WTC11 (cell line): Measurements from ENCODE around the gene LTBP3. TPM values are rescaled to one million over a fixed set of nuclear protein-coding genes. Genes with fewer than 3 reads are reported as not detected.

Experiments
- ATAC-seq: fragments of 200-7000 bp; cut with Tn5 transposase; 2 replicates; pipeline ENCODE4 v1.10.0; 2021; ENCODE audit warnings: mild to moderate bottlenecking, moderate library complexity
- Bru-seq: library from RNA; stranded (reverse); fragments of 400-500 nt; gene quantifications from one replicate; lab custom pipeline; 2021; lab: Mats Ljungman, UMichigan
- CTCF ChIA-PET: fragments of 300-600 bp; sonication (Branson Sonifier 250); formaldehyde crosslinking; loops from one replicate; lab custom pipeline; 2021; ENCODE audit warnings: antibody characterized with exemption; lab: Charles Lee
- POLR2A ChIA-PET: fragments of 350-600 bp; sonication (Branson Sonifier 250); formaldehyde crosslinking; loops from one replicate; lab custom pipeline; 2021; ENCODE audit warnings: antibody characterized with exemption; lab: Charles Lee
- DNase-seq: peaks from one replicate; pipeline ENCODE4 v3.0.0; 2021; ENCODE audit warnings: low spot score
- H3K27ac Mint-ChIP-seq: 2 replicates; pipeline ENCODE4 v1.8.0; 2021; ENCODE audit warnings: mixed read lengths
- H3K27me3 Mint-ChIP-seq: 2 replicates; pipeline ENCODE4 v1.8.0; 2021; ENCODE audit warnings: low read depth, mild to moderate bottlenecking, moderate library complexity, mixed read lengths
- H3K36me3 Mint-ChIP-seq: 2 replicates; pipeline ENCODE4 v1.8.0; 2021; ENCODE audit warnings: mixed read lengths
- H3K4me1 Mint-ChIP-seq: 2 replicates; pipeline ENCODE4 v1.8.0; 2022; ENCODE audit warnings: mixed read lengths
- H3K4me3 Mint-ChIP-seq: 2 replicates; pipeline ENCODE4 v1.8.0; 2021; ENCODE audit warnings: mild to moderate bottlenecking, moderate library complexity, mixed read lengths
- H3K9me3 Mint-ChIP-seq: 2 replicates; pipeline ENCODE4 v1.8.0; 2021; ENCODE audit warnings: mixed read lengths
- ELF4 ChIP-seq: sonication (generic); formaldehyde crosslinking; IDR thresholded peaks from 2 replicates; pipeline ENCODE4 v1.8.1; 2022; ENCODE audit warnings: low read depth, mild to moderate bottlenecking, moderate library complexity, missing genetic modification reagents
- ETV6 ChIP-seq: sonication (generic); formaldehyde crosslinking; IDR thresholded peaks from 2 replicates; pipeline ENCODE4 v1.8.1; 2022; ENCODE audit warnings: mild to moderate bottlenecking, missing genetic modification reagents
- NFATC4 ChIP-seq: fragments of 250-450 bp; sonication (Bioruptor Pico); IDR thresholded peaks from 2 replicates; pipeline ENCODE4 v1.9.0; 2021; ENCODE audit warnings: mild to moderate bottlenecking
- NR1H2 ChIP-seq: sonication (generic); formaldehyde crosslinking; IDR thresholded peaks from 2 replicates; pipeline ENCODE4 v1.9.0; 2021; ENCODE audit warnings: mild to moderate bottlenecking, moderate library complexity, missing genetic modification reagents
- SP1 ChIP-seq: sonication (generic); formaldehyde crosslinking; conservative IDR thresholded peaks from 2 replicates; pipeline ENCODE4 v1.8.1; 2022; ENCODE audit warnings: missing genetic modification reagents
- ZNF138 ChIP-seq: sonication (generic); formaldehyde crosslinking; conservative IDR thresholded peaks from 2 replicates; pipeline ENCODE4 v1.8.1; 2022; ENCODE audit warnings: mild to moderate bottlenecking, moderate library complexity, missing genetic modification reagents
- ZNF263 ChIP-seq: sonication (generic); formaldehyde crosslinking; IDR thresholded peaks from 2 replicates; pipeline ENCODE4 v1.8.1; 2022; ENCODE audit warnings: low read depth, mild to moderate bottlenecking, moderate library complexity, missing genetic modification reagents
- ZNF317 ChIP-seq: sonication (generic); formaldehyde crosslinking; IDR thresholded peaks from 2 replicates; pipeline ENCODE4 v1.8.1; 2023; ENCODE audit warnings: low read depth, mild to moderate bottlenecking, moderate library complexity, missing genetic modification reagents, borderline replicate concordance
- ZNF423 ChIP-seq: fragments of 250-450 bp; sonication (Bioruptor Pico); IDR thresholded peaks from 2 replicates; pipeline ENCODE4 v2.1.2; 2022; ENCODE audit warnings: mild to moderate bottlenecking, moderate library complexity
- long read RNA-seq, 3 experiments: library from RNA in 1 of 3; library from capped mRNA in 1 of 3; library from polyadenylated mRNA in 1 of 3; unstranded in 2 of 3; stranded (forward) in 1 of 3; transcript quantifications; one replicate each; pipeline ENCODE4 v2.0.0, GENCODE V29; 2021
- total RNA-seq: library from RNA; stranded (reverse); gene quantifications from 3 replicates; pipeline ENCODE4 v1.2.3, GENCODE V29; 2021
- TF ChIP-seq, protein P1 (sequence below): sonication (generic); formaldehyde crosslinking; IDR thresholded peaks from 2 replicates; pipeline ENCODE4 v1.8.0; 2022; ENCODE audit warnings: mild to moderate bottlenecking, missing genetic modification reagents
- TF ChIP-seq, protein P2 (sequence below): fragments of 250-450 bp; sonication (Bioruptor Pico); IDR thresholded peaks from 2 replicates; pipeline ENCODE4 v1.9.0; 2021; ENCODE audit warnings: mild to moderate bottlenecking
- TF ChIP-seq, protein P3 (sequence below): sonication (generic); formaldehyde crosslinking; IDR thresholded peaks from 2 replicates; pipeline ENCODE4 v1.8.1; 2023; ENCODE audit warnings: mild to moderate bottlenecking, moderate library complexity, missing genetic modification reagents
- TF ChIP-seq, protein P4 (sequence below): sonication (generic); formaldehyde crosslinking; IDR thresholded peaks from 2 replicates; pipeline ENCODE4 v1.8.1; 2022; ENCODE audit warnings: mild to moderate bottlenecking, missing genetic modification reagents, moderate library complexity, borderline replicate concordance
- TF ChIP-seq, protein P5 (sequence below): fragments of 250-450 bp; sonication (Bioruptor Pico); IDR thresholded peaks from 2 replicates; pipeline ENCODE4 v1.9.0; 2021; ENCODE audit warnings: mild to moderate bottlenecking
- TF ChIP-seq, protein P6 (sequence below): fragments of 250-450 bp; sonication (Bioruptor Pico); IDR thresholded peaks from 2 replicates; pipeline ENCODE4 v1.9.0; 2021; ENCODE audit warnings: moderate library complexity, mild to moderate bottlenecking, inconsistent platforms, borderline replicate concordance

LTBP3 gene
- total RNA-seq (15.9 to 23.6 TPM (median 20.7 TPM) in 3 replicates), Bru-seq, nascent RNA (percentile 39 among the genes with signal in this experiment)
- long read RNA-seq, experiment 1, partial matches to known transcripts: 22 of 31 reads
- long read RNA-seq, experiment 1, other reads (novel, unspliced or antisense): 8 of 31 reads
- long read RNA-seq, experiment 2, partial matches to known transcripts: 12 of 20 reads
- long read RNA-seq, experiment 2, other reads (novel, unspliced or antisense): 3 of 20 reads
- long read RNA-seq, experiment 3: 0 reads

DNA sequence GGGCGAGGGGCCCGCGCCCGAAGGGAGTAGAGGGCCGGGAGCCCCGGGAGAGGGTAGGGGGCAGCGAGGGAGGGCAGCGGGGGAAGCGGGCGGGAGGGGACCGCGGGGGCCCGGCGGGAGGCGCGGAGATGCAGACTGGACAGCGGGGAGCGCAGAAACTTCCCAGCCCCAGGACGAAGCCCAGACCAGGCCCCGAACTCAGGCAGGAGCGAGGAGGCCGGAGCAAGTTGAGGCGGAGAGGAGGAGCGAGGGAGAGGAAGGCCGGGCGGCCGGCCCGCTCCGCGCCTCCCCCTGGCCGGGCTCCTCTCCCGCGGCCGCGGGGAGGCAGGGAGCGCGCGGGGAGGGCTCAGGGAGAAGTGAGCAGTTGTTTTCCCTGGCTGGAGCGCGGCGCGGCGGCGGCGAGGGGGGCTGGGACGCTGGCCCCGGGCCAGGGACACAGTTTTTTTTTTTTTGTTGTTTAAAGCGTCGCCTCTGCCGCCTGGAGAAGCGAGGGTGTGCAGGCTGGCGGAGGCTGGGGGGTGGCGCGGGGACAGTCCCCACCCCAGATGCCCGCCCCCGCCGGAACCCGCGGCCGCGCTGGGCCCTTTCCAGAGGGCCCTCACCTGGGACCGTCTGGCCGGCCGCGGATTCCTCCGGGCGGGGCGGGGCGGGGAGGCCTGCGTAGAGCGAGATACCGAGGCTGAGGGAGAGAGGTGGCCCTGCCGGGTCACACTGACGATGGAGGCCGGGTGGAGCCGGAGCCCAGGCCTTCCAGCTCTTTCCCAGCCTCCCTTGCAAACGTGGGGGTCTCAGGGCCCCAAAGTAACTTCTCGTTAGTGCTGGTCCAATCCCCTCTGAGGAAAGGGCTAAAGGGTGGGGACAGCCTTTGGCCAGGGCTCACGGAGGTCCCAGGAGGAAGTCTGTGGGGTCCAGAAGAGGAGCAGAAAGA is at the start of gene LTBP3:
LTBP3 (minus strand) TSS at position 358 of the 928 bp plus-strand sequence. CDS start 400 bp downstream, outside the sequence.
- Mint-ChIP-seq H3K4me1 (peaks cover 50% of the 10 kb centered on the region), H3K27me3 (peaks cover 62% of the 10 kb centered on the region), H3K27ac (peak within 1 kb of the TSS; percentile 33; the same call in 1 of the 2 replicates), H3K9me3 (no peaks in the 10 kb centered on the region), H3K4me3 (peak within 1 kb of the TSS; percentile 69), H3K36me3 (no peaks in the 10 kb centered on the region)
- peak; percentile 60 for DNase-seq
- TF ChIP-seq ZNF317 (CRISPR knock-in tag) (no peak), ETV6 (CRISPR knock-in tag) (no peak), NR1H2 (CRISPR knock-in tag) (no peak), ZNF138 (CRISPR knock-in tag) (no peak), ZNF263 (CRISPR knock-in tag) (0 out of 2 replicates have a peak, but pooled peaks have one; percentile 23), NFATC4 (CRISPR knock-in tag) (no peak)
- TF ChIP-seq, protein P1, sequence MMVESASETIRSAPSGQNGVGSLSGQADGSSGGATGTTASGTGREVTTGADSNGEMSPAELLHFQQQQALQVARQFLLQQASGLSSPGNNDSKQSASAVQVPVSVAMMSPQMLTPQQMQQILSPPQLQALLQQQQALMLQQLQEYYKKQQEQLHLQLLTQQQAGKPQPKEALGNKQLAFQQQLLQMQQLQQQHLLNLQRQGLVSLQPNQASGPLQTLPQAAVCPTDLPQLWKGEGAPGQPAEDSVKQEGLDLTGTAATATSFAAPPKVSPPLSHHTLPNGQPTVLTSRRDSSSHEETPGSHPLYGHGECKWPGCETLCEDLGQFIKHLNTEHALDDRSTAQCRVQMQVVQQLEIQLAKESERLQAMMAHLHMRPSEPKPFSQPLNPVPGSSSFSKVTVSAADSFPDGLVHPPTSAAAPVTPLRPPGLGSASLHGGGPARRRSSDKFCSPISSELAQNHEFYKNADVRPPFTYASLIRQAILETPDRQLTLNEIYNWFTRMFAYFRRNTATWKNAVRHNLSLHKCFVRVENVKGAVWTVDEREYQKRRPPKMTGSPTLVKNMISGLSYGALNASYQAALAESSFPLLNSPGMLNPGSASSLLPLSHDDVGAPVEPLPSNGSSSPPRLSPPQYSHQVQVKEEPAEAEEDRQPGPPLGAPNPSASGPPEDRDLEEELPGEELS (CRISPR knock-in tag): no peak
- TF ChIP-seq, protein P2, sequence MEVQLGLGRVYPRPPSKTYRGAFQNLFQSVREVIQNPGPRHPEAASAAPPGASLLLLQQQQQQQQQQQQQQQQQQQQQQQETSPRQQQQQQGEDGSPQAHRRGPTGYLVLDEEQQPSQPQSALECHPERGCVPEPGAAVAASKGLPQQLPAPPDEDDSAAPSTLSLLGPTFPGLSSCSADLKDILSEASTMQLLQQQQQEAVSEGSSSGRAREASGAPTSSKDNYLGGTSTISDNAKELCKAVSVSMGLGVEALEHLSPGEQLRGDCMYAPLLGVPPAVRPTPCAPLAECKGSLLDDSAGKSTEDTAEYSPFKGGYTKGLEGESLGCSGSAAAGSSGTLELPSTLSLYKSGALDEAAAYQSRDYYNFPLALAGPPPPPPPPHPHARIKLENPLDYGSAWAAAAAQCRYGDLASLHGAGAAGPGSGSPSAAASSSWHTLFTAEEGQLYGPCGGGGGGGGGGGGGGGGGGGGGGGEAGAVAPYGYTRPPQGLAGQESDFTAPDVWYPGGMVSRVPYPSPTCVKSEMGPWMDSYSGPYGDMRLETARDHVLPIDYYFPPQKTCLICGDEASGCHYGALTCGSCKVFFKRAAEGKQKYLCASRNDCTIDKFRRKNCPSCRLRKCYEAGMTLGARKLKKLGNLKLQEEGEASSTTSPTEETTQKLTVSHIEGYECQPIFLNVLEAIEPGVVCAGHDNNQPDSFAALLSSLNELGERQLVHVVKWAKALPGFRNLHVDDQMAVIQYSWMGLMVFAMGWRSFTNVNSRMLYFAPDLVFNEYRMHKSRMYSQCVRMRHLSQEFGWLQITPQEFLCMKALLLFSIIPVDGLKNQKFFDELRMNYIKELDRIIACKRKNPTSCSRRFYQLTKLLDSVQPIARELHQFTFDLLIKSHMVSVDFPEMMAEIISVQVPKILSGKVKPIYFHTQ: no peak
- TF ChIP-seq, protein P3, sequence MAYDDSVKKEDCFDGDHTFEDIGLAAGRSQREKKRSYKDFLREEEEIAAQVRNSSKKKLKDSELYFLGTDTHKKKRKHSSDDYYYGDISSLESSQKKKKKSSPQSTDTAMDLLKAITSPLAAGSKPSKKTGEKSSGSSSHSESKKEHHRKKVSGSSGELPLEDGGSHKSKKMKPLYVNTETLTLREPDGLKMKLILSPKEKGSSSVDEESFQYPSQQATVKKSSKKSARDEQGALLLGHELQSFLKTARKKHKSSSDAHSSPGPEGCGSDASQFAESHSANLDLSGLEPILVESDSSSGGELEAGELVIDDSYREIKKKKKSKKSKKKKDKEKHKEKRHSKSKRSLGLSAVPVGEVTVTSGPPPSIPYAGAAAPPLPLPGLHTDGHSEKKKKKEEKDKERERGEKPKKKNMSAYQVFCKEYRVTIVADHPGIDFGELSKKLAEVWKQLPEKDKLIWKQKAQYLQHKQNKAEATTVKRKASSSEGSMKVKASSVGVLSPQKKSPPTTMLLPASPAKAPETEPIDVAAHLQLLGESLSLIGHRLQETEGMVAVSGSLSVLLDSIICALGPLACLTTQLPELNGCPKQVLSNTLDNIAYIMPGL (CRISPR knock-in tag): peak; percentile 69; the same call in 1 of the 2 replicates
- ChIA-PET POLR2A (interaction anchor here (0.9 kb wide), 1 partner anchor 59 kb away, joined by 4 read pairs; the partner anchor contains the start of gene MALAT1), CTCF (interaction anchor here (0.6 to 9.1 kb wide), 7 partner anchors 12 to 457 kb away, joined by 3 to 110 read pairs (median 22); partner anchors contain the start of genes FAM89B, KCNK7 and ZNRD2)
- ATAC-seq: peak; percentile 32

DNA sequence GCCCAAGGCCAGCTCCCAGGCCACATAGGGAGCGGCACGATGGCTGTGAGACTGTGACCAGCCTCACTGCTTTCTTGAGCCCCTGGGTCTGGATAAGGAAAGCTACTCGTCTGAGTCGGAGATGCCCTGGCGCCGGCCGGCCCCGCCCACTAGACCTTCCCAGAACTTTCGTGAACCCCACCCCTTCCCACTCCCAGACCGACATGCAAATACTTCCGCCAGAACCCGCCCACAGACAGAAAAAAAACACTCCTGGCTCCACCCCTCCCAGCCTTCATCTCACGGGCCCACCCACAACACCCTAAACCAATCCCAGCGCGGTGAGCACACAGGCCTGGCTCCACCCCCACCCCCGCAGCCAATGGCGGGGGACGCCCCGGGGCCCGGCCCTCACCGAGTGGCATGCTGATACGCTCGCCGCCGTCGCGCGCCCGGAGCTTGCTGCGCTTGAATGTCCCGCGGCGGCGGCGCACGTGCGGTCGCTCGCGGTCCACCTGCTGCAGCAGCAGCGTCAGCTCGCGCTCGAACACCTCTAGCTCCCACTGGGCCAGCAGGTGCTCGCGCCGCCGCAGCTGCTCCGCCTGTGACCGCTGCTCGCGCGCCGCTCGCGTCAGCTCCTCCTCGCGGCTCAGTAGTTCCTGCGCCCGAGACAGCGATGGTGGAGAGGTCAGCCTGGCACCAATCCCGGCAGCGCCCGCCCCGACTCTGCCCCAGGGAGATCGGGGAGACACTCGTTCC is 48.9 kb upstream of the LTBP3 start:
- DNase-seq (peak; percentile 97), ATAC-seq (peak; percentile 98)
- peak overlapping the region; percentile 65; the same call in 1 of the 2 replicates for H3K27ac Mint-ChIP-seq
- H3K36me3 Mint-ChIP-seq: peaks cover 7% of the 10 kb centered on the region
- H3K9me3 Mint-ChIP-seq: no peaks in the 10 kb centered on the region
- ChIA-PET CTCF (interaction anchor here (0.6 to 16.2 kb wide), 23 partner anchors 8 to 415 kb away, joined by 3 to 311 read pairs (median 4); partner anchors contain the start of genes EHBP1L1, FAM89B, KCNK7 and PCNX3), POLR2A (interaction anchor here (0.6 to 2.0 kb wide), 6 partner anchors 8 to 1234 kb away, joined by 3 to 6 read pairs (median 6); partner anchors contain the start of genes EHBP1L1 and PCNX3)
- peaks cover 18% of the 10 kb centered on the region for H3K4me1 Mint-ChIP-seq
- H3K27me3 Mint-ChIP-seq: peaks cover 8% of the 10 kb centered on the region; the same call in 1 of the 2 replicates
- peak overlapping the region; percentile 70 for H3K4me3 Mint-ChIP-seq
- peak; percentile 97 for TF ChIP-seq SP1
- no peak for TF ChIP-seq ZNF423
- TF ChIP-seq, protein P1 (CRISPR knock-in tag): peak; percentile 99
- TF ChIP-seq ELF4 (CRISPR knock-in tag): peak; percentile 97
- TF ChIP-seq, protein P4, sequence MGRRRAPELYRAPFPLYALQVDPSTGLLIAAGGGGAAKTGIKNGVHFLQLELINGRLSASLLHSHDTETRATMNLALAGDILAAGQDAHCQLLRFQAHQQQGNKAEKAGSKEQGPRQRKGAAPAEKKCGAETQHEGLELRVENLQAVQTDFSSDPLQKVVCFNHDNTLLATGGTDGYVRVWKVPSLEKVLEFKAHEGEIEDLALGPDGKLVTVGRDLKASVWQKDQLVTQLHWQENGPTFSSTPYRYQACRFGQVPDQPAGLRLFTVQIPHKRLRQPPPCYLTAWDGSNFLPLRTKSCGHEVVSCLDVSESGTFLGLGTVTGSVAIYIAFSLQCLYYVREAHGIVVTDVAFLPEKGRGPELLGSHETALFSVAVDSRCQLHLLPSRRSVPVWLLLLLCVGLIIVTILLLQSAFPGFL (CRISPR knock-in tag): 0 out of 2 replicates have a peak, but pooled peaks have one; percentile 62
- TF ChIP-seq, protein P5, sequence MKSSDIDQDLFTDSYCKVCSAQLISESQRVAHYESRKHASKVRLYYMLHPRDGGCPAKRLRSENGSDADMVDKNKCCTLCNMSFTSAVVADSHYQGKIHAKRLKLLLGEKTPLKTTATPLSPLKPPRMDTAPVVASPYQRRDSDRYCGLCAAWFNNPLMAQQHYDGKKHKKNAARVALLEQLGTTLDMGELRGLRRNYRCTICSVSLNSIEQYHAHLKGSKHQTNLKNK (CRISPR knock-in tag): no peak
- TF ChIP-seq, protein P6, sequence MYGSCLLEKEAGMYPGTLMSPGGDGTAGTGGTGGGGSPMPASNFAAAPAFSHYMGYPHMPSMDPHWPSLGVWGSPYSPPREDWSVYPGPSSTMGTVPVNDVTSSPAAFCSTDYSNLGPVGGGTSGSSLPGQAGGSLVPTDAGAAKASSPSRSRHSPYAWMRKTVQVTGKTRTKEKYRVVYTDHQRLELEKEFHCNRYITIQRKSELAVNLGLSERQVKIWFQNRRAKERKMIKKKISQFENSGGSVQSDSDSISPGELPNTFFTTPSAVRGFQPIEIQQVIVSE: no peak
